HG03025 (cell line): Measurements from ENCODE around the gene TNIK.

Experiments used
- ATAC-seq: cut with Tn5 transposase; IDR thresholded peaks from one replicate; pipeline ENCODE4 v1.9.1; 2021; ENCODE audit warnings: mild to moderate bottlenecking, moderate library complexity; ENCODE audit not compliant: unreplicated experiment, low FRiP score

The TNIK gene

DNA sequence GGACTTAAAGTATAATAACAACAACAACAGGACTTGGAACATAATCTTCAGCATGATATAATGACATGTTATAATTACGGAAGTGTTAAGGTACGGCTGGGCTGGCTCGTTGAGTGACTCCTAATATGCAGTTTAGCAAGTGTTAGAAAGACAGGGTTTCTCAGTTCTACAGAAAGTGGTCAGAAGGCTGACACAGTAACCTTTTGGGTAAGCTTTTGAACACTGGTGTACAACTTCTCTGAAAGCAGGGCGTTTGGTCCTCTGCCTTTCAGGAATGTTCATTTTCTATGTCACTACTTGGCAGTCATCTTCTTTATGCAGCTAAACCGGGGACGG, 300.4 kb downstream of the TNIK start:
- ATAC-seq: no peak

DNA sequence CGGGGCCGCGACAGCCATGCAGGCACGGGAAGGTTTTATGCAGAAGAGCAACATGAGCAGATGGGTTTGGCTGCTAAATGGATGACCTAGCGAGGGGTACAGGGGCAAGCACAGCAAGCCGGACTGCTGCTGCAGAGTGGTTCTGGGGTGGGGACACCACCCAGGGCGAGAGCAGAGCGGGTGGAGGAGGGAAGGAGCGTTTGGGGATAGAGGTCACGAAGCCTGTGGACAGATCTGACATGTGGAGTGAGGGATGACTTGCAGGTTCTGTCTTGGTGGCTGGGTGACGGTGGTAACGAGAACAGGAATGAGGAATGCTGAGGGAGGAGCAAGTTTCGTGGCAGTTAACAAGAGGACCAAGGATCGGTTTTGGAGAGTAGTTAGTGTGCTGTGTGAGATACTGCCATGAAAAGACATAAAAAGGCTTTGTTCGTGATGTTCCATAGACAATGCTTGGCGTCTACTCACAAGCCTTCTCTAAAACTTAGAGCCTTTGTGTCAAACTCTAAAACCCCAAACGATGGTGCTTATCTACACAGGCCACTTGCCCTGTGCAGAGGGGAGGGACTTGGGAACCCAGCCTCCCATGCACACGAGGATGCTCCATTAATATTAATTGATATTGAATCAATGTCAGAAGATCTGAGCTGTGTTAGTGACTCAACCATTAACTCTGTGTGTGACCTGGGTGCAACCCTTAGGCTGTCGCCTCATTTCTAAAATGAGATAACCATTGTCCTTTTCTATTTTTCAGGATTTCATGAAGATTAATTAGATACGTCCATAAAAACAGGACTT, 301.0 kb downstream of the TNIK start:
- ATAC-seq: no peak

DNA sequence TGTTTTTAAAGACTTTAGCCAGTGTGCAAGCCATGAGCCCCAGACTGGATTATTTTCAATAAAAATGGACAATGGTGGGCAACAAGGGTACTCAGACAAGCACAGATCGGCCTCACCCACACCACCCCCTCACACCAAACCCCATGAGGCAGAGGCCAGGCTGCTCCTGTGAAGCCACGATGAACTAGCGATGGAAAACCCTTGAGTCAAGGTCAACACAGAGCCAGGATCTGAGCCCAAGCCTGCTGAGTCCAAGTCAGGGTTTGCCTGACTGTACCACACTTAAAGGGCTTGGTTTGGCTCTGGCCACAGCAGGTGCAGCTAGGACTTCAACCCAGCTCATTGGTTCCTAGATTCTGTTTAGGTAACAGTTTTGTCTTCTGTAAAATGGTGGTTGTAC, 302.2 kb downstream of the TNIK start:
- no peak for ATAC-seq

DNA sequence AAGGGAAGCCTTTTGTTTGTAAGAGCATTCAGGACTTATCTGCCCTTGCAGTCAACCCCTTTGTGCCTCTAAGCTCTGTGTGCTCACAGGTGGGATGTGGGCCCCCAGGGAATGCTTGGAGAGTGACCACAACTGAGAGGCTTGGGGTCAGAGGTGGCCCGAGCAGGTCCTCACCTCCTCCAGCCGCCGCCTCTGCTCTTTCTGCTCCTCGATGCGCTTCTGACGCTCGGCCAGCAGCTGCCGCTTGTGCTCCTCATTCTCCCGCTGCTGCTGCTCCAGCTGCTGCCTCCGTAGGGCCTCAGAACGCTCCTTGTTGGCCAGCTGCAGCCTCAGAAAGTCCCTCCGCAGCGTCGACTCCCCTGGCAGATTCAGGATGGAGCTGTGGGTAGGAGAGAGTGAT, 302.9 kb downstream of the TNIK start:
- ATAC-seq: no peak

DNA sequence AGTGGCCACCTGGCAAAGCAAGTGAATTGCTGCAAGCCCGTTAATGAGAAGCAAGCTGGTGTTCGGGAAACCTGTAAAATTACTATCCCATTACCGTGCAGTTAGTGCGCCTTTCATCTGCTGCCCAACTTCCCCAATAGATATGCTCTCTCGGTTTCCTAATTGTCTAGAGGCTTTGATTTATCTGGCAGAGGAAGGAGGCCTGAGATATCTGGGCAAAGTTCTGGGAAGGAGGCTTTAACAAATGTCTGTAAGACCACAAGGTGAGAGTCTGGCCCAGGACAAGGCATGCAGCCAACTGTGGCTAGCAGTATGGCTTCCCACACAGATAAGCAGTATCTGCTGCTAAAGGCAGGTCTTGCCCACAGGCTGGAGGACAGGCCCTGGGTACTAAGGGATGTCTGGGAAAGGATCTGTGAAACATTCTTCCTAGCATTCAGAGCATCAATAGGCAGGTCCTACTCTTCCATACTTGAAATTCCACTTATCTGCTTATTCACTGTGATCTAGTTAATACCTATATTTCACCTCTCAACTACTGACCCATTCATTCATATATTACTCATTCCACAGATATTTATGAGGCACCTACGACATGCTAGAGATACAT, 303.7 kb downstream of the TNIK start:
- ATAC-seq: no peak

DNA sequence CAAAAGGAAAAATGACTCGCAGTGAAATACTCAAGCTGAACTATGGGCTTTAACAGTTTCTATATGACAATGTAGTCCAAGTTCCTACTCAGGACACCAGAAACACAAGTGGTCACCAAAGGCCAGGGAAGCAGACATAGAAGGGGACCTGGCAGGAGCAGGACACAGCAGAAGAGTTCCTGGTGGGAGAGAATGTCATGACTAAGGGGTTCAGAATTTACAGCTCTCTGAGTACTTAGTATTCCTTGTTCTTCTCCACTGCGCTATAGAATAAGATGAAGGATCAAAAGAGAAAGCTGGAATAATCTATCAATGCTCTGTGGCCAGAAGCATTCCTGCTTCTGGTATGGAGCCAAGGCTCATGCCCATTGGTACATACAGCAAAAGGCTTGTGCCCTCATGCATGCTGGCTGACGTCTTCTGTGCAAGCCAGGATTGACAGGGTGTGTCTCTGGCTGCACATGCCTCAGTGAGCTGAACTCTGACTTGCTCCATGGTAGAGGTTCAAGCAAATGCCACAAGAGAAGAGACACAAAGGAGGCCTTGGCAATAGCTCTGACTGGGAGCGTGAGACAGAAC, 305.0 kb downstream of the TNIK start:
- no peak for ATAC-seq

DNA sequence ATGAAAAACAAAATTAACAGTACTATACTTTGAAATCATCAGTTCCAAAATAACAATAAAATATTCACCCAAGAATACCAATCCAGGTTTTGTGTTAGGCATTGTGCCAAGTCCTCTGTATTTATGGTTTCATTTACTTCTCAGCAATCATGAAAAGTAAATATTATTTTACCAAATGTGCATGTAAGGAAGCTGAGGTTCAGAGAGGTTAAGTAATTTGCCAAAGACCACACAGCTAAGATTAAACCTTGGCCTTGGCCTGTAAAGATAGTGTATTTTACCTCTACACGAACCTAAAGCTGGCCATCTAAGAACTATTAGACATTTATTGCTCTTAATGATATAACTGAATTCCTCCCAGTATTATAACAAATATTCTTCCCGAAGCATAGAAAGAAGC, 309.3 kb downstream of the TNIK start:
- no peak for ATAC-seq

DNA sequence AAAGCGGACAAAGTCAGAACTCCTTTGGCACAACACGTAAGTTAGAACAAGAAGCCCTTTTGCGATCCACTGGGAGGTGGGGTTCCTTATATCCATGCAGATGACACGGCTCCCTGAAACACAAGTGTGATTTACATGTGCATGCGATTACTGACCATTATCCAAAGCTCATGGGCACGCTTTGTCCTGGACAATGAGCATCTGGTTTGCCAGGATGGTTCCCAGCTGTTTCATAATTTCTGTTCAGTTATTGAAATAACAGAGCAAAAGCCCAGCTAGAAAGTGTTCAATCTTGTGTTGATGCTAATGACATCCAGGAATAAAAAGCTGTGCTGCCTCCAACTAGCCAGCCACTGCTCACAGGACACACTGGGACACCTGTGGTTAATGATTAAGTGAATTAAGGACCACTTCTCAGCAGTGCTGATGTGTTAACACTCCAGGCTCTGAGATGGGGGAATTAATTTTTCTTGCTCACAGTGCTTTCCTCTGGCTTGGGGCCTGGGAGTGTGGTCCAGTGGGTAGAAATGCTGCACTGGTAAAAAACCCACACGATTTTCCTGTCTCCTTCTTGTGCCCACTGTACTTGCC, 310.6 kb downstream of the TNIK start:
- no peak for ATAC-seq

DNA sequence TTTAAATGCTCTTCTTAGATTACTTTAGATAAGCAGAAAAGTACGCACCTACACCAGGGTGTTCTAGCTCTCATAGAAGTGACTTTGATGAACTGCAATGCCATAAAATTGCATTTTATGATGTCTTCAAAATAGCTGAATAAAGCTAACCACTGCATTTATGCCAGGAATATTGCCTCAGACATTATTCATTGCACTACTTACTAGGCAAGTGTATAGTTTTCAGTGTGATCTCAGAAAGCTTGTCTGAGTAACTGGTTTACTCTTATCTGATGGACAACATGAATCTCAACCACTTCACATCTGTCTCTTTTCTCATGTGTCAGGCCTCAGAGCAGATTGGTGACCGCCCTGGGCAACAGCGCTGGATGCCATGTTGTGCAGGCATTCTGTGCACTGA, 314.4 kb downstream of the TNIK start:
- no peak for ATAC-seq

DNA sequence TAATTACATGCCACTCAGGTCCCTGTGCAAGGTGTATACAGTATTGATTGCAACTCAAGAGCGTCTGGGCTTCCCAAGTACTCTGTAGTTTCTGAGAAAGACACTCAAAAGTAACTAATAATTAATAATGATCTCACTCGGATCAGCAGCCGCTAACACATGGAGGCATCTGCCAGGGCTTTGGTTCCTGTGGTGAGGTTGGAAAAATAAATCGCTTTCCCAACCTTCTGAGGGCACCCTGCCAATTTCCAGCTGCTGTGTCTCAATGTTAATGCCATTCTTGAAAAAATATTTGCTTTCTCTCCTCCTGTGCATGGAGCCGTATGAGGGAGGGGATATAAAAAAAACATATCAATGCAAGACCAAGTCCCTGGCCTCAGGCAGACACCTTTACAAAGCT, 317.2 kb downstream of the TNIK start:
- no peak for ATAC-seq

DNA sequence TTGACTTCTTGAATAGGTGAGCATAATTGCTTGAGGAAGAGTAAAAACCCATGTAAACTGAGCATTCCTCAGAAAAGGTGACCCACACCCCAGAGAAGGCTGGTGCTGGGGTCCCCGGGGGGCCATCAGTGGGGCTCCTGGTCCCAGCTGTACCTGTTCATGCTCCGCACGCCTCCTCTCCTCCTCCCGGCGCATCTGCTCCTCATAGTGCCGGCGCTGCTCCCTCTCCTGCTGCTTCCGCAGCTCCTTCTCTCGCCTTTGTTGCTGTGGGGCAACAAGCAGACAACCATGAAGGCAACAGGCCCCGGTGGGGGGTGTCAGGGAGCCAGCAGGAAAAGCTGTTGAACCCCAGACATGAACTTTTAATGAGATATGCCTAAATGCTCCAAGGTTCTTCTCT, 320.0 kb downstream of the TNIK start:
- no peak for ATAC-seq

DNA sequence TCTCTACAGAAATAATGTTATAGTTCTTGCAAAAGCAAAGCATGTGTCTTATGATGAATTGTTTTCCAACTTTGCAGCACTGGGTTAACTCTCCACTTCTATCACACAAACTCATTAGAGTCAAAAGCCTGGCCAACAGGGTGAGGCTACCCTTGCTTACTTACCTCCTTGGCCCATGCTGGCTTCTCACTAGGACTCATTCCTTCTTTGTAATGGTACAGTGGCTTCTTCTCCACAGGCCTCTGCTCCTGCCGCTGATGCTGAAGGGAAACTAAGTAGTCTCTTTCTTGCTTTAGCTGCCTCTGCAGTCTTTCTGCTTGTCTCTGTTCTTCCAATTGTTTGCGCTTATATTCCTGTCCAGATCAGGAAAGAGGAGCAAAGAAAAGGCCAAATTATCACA, 322.2 kb downstream of the TNIK start:
- no peak for ATAC-seq

DNA sequence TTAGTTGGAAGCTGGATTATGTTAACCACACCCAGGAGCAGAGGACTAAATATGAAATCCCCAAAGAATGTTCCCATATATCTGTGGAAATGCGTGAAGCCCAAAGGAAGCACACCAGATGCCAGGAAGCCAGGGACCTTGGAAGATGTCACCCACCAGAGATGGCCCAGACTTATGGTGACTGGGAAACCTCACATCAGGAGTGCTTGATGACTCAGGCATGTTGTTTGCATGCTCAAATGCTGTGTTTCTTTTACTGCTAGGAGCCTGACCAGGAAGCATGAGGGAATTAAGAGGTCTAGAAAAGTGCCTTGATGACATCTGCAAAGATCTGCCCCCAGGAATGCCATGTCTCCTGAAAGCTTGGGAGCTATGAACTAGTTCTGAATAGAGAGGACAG, 324.7 kb downstream of the TNIK start:
- no peak for ATAC-seq

DNA sequence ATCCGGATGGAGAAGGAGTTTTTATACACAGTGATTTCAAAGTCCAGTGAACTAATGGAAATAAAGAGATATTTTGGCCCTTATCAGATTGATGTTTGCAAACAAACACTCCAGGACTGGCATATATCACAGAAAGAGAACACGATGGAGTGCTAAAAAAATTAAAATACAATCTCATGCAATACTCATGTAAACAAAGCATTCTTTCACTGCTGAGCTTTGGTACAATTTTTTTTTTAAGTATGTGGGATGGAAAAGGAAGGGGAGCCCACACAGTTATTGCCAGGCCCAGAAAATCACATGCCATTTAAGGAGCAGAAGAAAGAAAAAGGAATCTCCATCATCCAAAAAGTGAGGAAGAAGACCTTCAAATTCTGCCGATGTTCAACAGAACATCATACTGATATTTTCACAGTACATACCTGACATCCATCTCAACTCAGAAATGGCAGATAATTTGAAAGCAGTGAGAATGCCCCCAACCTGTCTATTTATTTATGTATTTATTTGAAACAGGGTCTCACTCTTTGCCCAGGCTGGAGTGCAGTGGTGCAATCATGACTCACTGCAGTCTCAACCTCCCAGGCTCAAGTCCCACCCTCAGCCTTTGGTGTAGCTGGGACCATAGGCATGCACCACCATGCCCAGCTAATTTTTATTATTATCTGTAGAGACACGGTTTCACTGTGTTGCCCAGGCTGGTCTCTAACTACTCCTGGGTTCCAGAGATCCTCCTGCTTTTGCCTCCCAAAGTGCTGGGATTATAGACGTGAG, 326.2 kb downstream of the TNIK start:
- no peak for ATAC-seq

DNA sequence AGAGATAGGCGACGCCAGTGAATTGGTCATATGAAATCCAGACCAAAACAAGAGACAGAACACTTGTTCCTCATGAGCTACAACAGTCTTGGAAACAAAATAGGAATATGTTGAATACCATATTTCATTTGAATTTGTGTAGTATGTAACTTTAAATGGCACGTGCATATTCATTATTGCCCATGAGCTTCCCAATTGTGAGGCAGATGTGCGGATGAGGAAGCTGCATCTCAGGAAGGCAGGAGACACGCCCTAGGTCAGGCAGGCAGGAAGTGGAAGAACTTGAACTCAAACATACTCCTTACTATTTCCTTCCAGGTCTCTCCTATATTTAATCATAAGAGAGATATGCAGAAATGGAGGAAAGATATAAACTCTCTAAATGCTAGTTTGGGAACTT, 326.9 kb downstream of the TNIK start:
- ATAC-seq: no peak

DNA sequence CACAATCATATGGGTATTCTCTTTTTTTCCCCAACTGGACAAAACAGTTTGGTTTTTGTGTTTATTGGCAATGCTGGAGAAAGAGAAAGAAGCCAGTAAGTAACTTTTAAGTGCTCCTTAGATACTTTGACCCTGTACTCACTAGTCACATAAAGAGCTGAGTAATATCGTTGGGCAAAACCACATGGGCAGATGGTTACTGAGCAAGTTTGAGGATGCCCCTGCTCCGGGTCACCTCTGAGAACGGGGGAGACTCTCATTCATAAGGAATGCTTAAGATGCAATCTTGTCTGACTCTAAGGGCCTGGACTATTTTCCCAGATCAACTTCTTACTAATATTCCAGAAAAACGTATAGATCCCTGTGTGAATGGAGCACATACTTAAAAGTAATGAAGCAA, 327.3 kb downstream of the TNIK start:
- no peak for ATAC-seq

DNA sequence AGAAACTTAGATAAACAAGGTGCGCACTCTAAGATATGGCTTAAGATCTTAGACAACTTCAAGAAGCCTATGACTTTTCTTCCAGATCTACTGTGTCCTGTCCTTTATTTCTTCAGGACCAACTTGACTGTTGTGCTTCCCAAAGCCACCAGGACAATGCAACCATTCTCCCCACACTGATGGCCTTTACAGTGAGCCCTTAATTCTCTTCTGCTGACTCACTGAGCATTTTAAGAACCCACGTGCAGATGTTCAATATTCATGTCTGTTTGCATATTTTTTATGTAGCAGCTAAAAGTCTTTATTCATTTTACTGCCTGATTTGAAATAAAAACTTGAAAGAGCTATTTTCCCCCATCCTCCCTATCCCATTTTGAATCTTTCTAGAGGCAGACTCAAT, 330.4 kb downstream of the TNIK start:
- no peak for ATAC-seq

DNA sequence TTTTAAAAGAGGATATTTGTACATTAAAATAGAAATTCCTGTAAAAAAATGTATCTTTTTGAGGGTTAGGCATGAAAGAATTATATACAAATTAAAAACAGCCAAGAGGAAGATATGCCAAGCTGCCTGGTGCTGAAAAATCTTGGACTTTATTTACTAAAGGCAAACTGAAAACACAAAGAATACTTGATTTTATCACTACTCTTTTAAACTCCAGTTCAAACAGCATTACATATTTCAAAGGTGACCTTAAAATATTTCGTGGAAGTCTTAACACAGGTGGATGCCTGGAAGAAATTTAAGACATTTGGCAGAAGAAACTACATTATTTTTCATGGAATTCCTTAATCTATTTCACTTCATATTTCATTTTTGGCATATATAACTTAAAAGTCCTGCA, 332.6 kb downstream of the TNIK start:
- ATAC-seq: no peak

DNA sequence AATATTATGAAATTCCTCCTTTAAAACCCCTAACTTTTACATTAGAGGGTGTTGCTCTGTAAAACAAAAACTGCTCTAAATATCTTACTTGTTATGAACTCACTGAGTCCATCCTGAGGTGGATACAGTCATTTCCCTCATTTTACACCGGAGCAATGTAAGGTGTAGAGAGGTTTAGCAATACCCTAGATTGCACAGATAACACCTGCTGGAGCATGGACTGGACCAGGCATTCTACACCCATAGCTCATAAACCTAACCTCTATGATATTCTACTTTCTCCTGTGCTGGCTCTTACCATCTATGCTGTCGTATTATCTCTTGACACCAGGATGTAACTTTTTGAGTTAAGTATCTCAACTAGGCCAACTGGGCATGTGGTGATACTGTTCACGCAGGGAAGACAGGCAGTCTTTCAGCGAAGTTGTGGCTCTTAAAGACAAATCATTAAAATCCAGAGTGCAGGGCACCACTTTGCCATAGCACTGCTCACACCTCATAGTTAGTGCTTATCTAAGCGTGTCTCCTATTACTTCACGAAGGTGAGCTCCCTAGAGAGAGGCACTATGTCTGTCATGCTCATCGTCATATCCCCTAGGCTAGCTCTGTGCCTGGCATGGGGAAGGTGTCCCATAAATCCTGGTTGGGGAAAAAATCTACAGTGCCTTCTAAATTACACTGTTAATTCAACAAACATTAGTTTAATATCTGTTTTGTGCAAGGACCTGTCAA, 333.6 kb downstream of the TNIK start:
- ATAC-seq: no peak

DNA sequence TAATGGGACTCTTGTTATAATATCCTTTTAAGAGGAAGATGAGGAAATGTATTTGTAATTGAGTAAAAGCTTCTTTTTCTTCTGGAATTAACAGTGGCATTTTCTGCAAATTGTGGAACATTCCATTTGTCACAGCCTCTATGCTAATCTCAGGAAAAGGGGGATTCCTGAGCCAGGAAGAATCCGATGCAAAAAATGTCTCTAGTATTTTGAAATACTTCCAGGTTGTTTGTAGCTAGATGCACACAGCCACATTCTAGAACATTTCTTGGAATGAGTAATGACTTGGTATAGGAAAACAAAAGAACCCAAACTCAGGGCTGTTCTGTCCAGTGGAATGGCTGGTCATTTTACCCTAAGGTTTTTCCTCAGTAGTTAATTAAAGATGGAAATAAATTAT, 335.2 kb downstream of the TNIK start:
- no peak for ATAC-seq
